ENCODE results near the gene SRSF10.
"Not testable (repeated sequence)": the region's sequence is repeated elsewhere in the genome, so short reads cannot be mapped to it uniquely, and the experiment has no call there.

SRSF10 gene

DNA sequence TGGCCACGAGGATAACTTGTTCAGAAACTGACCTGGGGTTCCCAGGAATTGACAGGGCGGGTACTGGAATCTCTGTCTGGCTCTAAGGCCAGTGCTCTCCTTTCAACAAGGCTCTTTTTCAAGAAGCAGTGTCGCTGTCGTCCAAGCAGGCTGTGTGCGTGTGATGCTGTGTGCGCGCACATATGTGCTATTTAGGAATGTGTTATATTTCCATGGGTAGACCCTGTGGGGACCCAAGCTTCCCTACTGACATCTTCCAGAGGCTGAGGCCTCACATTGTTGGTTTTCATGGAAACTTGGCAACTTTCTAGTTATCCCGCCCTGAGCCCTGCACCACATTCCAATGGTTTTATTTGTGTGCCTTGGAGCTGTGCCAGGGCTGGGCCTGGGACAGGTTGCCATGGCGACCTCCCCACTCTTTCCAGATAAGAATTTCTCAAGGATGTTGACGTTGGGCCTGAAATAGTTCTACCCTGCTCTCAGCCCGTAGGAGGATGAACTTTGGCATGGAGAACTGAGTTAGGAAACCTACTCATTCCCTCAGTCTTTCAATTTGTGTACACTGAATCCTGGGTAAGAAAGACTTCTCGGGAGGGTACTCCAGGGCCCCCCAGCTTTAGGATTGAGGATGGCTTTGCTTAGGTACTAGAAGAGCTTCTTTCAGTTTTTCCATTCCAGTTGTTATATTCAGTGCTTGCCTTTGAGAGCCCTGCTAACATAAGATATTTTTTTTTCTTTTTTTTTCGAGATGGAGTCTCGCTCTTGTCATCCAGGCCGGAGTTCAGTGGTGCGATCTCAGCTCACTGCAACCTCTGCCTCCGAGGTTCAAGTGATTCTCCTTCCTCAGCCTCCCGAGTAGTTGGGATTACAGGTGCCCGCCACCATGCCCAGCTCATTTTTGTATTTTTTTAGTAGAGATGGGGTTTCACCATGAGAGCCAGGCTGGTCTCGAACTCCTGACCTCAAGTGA, 38.8 kb upstream of the SRSF10 start:
- no peak overlapping the region for H3K4me3 ChIP-seq (ENCODE audit: low read depth, low read length, poor library complexity, severe bottlenecking)
- H3K27ac ChIP-seq (ENCODE audit: low read depth, low read length, poor library complexity, severe bottlenecking), result no peak overlapping the region
- no peaks in the 10 kb centered on the region for H4K20me1 ChIP-seq (ENCODE audit: insufficient read depth, low read length)
- no peaks in the 10 kb centered on the region for H3K4me1 ChIP-seq (ENCODE audit: insufficient read depth, low read length, severe bottlenecking)
- TF ChIP-seq, protein P1, sequence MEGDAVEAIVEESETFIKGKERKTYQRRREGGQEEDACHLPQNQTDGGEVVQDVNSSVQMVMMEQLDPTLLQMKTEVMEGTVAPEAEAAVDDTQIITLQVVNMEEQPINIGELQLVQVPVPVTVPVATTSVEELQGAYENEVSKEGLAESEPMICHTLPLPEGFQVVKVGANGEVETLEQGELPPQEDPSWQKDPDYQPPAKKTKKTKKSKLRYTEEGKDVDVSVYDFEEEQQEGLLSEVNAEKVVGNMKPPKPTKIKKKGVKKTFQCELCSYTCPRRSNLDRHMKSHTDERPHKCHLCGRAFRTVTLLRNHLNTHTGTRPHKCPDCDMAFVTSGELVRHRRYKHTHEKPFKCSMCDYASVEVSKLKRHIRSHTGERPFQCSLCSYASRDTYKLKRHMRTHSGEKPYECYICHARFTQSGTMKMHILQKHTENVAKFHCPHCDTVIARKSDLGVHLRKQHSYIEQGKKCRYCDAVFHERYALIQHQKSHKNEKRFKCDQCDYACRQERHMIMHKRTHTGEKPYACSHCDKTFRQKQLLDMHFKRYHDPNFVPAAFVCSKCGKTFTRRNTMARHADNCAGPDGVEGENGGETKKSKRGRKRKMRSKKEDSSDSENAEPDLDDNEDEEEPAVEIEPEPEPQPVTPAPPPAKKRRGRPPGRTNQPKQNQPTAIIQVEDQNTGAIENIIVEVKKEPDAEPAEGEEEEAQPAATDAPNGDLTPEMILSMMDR (IDR thresholded peaks at IDR 0.05; ENCODE audit: low read length), result no peak
- TF ChIP-seq EZH2 (IDR thresholded peaks at IDR 0.05; ENCODE audit: borderline replicate concordance, low read length), result no peak
- no peaks in the 10 kb centered on the region for H3F3A ChIP-seq (ENCODE audit: insufficient read depth, low read length)
- H3K27me3 ChIP-seq (ENCODE audit: insufficient read depth, low read length), result no peaks in the 10 kb centered on the region
- no peaks in the 10 kb centered on the region for H3K79me2 ChIP-seq (ENCODE audit: insufficient read depth, low read length)
- no peaks in the 10 kb centered on the region for H3K36me3 ChIP-seq (ENCODE audit: insufficient read depth, low read length)
- H2AFZ ChIP-seq (ENCODE audit: low read length), result no peak overlapping the region
- H3K4me2 ChIP-seq (ENCODE audit: low read length), result no peak overlapping the region
- no peak overlapping the region for H3K9ac ChIP-seq (ENCODE audit: low read length)
- no peaks in the 10 kb centered on the region for H3K9me3 ChIP-seq (ENCODE audit: low read length)
- H3K9me2 ChIP-seq (ENCODE audit: low read depth, low read length), result no peaks in the 10 kb centered on the region

DNA sequence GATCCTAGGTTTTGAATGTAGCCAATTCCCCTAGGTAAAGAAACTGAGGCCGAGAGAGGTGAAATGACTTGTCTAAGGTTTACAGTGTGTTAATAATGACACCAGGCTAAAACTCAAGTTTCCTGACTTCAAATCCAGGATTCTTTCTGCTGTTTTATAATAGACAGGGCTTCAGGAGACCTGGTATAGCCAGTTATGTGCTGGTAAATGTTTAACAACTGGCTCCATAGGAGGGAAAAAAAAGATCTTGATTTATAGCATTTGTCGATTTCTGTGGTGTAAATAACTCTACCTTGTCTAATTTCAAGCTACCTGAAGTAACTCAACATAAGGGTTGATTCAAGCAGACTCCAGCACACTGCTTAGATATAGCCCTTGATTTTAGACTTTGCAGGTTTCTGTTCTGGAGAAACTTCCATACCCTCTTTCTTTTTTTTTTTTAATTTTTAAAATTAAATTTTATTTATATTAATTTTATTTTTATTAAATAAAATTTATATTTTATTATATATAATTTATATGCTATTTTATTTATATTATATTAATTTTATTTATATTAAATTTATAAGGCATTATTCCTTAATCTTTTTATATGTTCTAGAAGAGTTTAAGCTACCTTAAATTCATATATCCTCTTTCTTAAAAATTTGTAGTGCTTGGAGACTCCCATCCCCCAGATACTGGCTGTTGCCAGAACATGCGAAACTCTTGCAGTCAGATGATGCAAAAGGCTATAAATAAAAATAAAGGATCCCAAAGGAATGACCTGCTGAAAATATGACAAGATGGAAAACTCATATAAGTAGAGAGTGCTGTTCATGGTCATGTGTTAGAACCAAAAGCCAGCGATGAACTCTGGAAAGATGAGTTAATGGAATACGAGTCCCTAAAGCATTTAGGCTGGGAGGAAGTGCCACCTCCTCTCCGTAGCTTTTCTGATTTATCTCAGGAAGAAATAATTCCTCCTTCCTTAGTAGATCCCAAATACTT, 35.4 kb upstream of the SRSF10 start:
- no peak overlapping the region for H2AFZ ChIP-seq (ENCODE audit: low read length)
- no peaks in the 10 kb centered on the region for H3K36me3 ChIP-seq (ENCODE audit: insufficient read depth, low read length)
- H3K27me3 ChIP-seq (ENCODE audit: insufficient read depth, low read length), result peaks cover 3% of the 10 kb centered on the region; the same call in 1 of the 2 replicates
- no peaks in the 10 kb centered on the region for H3K9me2 ChIP-seq (ENCODE audit: low read depth, low read length)
- no peak overlapping the region for H3K9ac ChIP-seq (ENCODE audit: low read length)
- H3K27ac ChIP-seq (ENCODE audit: low read depth, low read length, poor library complexity, severe bottlenecking), result no peak overlapping the region
- no peaks in the 10 kb centered on the region for H3K79me2 ChIP-seq (ENCODE audit: insufficient read depth, low read length)
- no peaks in the 10 kb centered on the region for H4K20me1 ChIP-seq (ENCODE audit: insufficient read depth, low read length)
- H3K4me1 ChIP-seq (ENCODE audit: insufficient read depth, low read length, severe bottlenecking), result no peaks in the 10 kb centered on the region
- TF ChIP-seq, protein P1 (IDR thresholded peaks at IDR 0.05; ENCODE audit: low read length), result no peak
- TF ChIP-seq EZH2 (IDR thresholded peaks at IDR 0.05; ENCODE audit: borderline replicate concordance, low read length), result no peak
- no peaks in the 10 kb centered on the region for H3K9me3 ChIP-seq (ENCODE audit: low read length)
- no peak overlapping the region for H3K4me3 ChIP-seq (ENCODE audit: low read depth, low read length, poor library complexity, severe bottlenecking)
- no peak overlapping the region for H3K4me2 ChIP-seq (ENCODE audit: low read length)
- no peaks in the 10 kb centered on the region for H3F3A ChIP-seq (ENCODE audit: insufficient read depth, low read length)

DNA sequence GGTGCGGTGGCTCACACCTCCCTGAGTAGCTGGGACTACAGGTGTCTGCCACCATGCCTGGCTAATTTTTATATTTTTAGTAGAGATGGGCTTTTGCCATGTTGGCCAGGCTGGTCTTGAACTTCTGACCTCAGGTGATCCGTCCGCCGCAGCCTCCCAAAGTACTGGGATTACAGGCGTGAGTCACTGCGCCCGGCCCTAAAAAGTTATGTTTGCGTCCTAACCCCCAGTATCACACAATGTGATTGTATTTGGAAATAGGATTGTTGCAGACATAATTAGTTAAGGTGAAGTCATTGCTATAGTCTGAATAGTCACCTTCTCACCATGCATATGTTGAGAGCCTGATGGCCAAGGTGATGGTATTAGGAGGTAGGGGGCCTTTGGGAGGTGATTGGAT, 32.8 kb upstream of the SRSF10 start:
- H3K27me3 ChIP-seq (ENCODE audit: insufficient read depth, low read length); H3K4me1 ChIP-seq (ENCODE audit: insufficient read depth, low read length, severe bottlenecking); H3K27ac ChIP-seq (ENCODE audit: low read depth, low read length, poor library complexity, severe bottlenecking); H3K9ac ChIP-seq (ENCODE audit: low read length); H3K9me2 ChIP-seq (ENCODE audit: low read depth, low read length); H3K4me3 ChIP-seq (ENCODE audit: low read depth, low read length, poor library complexity, severe bottlenecking); H3K36me3 ChIP-seq (ENCODE audit: insufficient read depth, low read length); H3K79me2 ChIP-seq (ENCODE audit: insufficient read depth, low read length); H3K9me3 ChIP-seq (ENCODE audit: low read length); H2AFZ ChIP-seq (ENCODE audit: low read length); H3K4me2 ChIP-seq (ENCODE audit: low read length); H3F3A ChIP-seq (ENCODE audit: insufficient read depth, low read length); H4K20me1 ChIP-seq (ENCODE audit: insufficient read depth, low read length): not testable (repeated sequence)
